SKM-1 treated with dmso at 0.1 percent for 144 hours (cell line): ENCODE results near the gene RHBDF1.

Experiments used
- DNase-seq: peaks from one replicate; lab custom pipeline; 2025; ENCODE audit not compliant: unreplicated experiment; lab: John Stamatoyannopoulos, UW

The RHBDF1 gene

DNA sequence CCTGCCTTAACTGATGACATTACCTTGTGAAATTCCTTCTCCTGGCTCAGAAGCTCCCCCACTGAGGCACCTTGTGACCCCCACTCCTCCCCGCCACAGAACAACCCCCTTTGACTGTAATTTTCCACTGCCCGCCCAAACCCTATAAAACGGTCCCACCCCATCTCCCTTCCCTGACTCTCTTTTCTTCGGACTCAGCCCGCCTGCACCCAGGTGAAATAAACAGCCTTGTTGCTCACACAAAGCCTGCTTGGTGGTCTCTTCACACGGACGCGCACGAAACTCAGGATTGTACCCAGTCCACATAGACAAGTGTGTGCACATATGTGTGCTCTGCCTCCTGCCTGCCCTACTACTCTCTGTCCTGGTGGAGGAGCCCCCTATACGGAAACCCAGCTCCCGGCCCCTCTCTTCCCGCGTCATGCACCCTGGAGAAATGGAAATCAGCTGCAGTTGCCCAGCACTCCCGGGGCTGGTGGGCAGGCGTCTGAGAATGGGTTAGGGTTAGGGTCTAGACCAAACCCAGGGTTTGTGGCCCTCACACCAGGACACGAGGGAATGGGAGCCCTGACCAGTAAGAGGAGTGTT, 2.4 kb upstream of the RHBDF1 start:
- no peak for DNase-seq

DNA sequence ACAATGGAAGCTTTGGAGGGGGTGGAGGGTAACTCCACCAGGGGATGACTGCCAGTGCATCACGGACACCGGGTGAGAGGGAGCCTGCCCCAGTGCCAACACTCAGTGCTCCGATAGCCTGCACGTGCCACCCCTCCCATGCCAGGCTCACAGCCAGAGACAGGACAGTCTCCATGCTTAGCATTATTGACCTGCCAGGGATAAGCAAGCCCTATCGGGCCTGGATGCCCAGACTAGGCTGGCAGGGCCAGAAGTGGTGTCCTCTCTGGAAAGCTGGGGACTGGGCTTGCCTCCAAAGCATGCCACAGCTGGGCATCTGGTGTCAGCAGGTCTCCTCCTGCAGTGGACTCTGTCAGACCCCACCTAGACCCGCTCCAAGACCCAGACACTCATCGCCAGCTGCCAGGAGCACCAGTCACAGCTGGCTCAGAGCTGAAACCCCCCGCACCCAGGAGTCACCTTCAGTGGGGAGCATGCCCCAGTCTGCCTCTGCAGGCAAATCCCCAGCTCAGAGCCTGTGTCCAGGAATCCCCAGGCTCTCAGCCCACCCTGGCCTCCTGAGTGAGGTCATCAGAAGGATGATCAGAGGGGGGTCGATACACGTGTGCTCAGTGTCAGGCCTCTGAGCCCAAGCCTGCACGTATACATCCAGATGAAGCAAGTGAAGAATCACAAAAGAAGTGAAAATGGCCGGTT, 1.8 kb upstream of the RHBDF1 start:
- DNase-seq = no peak

DNA sequence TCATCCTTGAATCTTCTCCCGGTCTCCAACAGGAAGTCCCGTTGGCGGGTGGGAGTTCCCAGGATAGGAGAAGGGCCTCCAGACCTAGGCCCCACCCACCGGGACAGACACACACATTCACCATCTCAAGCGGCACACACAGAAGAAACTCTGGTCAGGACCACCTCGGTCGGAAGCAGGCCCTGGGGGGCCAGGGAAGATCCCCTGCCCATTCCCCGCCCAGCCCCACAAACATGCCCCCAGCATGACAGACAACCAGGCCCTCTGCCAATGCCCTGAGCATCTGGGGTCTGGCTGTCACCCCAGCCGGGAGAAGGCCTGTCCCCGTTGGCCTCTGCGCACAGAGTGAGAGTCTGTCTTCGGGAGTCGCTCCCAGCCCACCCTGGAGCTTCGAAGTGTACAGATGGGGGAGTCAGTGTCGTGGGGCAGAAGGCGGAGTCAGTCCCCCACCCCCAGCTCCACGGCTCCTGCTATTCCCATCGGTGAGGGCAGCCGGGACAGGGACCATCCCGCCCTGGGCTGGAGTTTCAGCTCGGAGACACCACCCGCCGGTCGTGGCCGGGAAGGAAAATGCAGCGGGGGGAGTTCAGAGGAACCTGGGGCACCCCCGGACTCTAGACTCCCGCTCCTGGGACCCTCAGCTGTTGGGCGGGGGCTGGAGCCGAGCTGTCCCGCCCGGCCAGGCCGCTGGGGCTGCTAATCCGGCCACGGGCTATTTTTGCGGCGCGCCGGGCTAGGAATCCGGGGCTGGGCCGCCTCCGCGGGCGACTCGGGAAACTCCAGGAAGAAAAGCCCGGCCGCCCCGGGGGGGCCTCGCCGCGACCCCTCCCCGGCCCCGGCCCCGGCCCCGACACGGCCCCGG, 660 bp downstream of the RHBDF1 start:
- DNase-seq = no peak

DNA sequence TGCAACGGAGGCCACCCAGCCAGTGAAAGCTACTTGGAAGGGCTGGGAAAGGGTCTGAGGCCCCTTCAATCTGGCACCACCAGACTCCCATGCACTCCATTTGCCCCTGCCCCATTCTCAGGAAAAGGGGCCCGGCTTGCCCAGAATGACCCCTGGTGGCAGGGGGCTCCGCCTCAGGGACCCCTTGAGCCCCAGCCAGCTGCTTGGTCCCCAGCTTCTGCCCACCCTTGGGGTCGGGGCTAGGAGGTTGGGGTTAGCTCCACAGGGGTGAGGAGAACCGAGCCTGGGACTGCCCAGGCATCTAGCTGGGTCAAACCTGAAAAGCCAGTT, 1.3 kb downstream of the RHBDF1 start:
- DNase-seq = no peak

DNA sequence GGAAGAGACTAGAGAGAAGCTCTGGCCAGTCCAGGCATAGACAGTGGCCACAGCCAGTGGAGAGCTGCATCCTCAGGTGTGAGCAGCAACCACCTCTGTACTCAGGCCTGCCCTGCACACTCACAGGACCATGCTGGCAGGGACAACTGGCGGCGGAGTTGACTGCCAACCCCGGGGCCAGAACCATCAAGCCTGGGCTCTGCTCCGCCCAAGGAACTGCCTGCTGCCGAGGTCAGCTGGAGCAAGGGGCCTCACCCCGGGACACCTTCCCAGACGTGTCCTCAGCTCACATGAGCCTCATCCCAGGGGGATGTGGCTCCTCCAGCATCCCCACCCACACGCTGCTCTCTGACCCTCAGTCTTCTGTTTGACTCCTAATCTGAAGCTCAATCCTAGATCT, 3.2 kb downstream of the RHBDF1 start:
- DNase-seq = no peak

DNA sequence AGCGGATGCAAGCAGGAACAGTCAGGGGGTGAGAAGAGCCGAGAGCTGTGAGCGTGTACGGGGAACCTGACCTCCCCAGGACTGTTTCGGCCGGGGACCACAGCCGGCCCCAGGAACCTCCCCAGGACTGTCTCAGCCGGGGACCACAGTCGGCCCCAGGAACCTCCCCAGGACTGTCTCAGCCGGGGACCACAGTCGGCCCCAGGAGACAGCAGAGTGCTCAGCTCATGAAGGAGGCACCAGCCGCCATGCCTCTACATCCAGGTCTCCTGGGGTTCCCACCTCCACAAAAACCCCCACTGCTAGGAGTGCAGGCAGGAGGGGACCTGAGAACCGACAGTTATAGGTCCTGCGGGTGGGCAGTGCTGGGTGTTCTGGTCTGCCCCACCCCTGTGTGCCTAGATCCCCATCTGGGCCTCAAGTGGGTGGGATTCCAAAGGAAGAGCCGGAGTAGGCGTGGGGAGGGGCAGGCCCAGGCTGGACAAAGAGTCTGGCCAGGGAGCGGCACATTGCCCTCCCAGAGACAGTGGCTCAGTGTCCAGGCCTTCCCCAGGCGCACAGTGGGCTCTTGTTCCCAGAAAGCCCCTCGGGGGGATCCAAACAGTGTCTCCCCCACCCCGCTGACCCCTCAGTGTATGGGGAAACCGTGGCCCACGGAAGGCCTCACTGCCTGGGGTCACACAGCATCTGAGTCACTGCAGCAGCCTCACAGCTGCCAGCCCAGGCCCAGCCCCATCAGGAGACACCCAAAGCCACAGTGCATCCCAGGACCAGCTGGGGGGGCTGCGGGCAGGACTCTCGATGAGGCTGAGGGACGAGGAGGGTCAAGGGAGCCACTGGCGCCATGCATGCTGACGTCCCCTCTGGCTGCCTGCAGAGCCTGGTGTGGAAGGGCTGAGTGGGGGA, 4.3 kb downstream of the RHBDF1 start:
- no peak for DNase-seq

DNA sequence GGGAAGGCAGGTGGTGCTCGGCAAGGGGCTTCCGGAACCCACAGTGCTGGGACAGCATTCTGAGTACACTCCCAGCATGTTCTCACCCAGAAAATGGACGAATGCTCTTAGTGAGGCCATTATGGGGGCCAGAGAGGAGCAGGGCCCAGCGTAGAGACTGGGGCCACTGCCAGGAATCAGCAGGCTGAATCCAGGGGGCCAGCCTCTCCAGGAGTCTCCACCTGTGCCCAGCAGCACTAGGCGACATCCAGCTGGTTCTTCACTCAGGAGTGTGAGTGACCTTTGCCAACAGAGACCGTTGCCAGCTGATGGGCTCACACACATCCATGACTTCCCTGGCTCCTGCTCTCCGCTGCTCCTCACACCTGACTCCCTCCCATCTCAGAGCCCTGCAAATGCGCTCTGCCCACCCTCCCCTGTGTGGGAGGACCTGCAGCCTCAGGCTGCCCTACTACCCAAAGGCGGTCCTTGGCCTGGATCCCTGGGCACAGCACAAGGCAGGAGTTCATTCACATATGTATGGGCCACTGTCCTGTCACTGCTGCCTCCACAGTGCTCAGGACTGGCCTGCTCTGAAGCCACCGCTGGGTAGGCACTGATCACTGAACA, 5.1 kb downstream of the RHBDF1 start:
- no peak for DNase-seq

DNA sequence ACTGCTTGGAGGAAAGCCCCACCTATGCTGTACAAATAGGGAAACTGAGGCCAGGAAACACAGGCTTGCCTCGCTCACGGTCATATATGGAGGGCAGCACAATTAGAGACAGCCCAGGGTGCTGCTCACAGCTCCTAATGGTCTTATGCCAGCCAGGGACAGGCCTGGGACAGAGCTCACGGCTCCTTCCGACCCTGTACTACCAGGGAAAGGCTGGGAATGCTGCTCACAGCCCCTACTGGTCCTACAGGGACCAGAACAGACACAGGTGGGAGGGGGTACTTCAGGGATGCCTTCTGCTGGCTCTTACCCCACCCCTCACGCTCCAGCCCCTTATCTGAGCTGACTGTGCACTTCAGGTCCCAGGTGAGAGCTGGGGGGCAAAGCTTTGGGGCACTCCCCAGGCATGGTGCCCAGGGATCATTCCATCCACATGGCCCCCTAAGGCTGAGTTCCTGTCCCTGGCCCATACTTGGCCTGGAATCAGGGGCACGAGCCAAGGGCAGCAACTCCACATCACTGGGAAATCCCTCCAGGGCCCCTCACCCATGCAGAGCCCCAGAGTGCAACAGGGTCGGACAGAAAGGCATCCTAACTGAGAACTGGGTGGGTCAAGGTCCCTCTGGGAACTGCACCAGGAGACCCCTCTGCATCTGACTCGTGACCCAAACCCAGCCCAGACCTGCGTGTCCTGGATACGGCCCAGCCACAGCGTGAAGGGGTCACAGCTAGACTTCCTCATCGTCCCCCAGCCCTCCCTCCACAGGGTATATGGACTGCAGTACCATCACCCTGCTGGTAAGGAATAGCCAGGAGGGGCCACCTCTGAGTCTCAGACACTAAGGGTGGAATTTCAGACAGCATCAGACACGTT, 5.9 kb downstream of the RHBDF1 start:
- no peak for DNase-seq

DNA sequence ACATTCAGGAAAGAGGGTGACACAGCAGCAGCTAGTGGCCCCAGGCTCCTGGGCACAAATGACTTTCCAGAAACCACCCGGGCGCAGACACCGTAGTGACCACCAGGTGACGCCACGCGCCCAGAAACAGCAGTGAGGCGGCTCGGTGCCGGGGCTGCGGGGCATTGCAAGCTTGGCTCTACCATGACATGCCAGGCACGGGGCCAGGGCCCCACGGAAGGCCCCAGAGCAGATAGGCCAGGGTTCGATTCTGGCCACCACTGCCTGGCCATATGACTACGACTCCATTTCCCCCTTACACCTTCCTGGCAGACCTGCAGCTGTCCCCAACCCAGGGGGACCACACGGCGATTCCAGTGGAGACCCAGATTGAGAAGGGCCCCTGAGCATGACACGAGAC, 6.7 kb downstream of the RHBDF1 start:
- peak; percentile 81 for DNase-seq

DNA sequence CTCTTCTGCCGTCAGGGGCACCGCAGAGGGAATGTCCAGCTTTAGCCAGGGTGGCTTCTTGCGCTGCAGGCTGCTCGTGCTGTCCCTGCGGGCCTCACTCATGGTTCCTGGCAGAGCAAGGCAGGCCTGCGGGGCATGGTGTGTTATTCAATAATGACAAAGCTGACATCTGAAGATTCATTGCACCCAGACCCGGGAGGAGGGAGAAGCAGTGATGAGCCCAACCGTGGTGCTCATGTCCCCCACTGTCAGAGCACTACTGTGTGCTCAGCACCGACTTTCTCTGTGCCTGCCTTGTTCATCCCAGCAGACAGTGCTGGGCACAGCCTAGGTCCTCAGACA, 7.5 kb downstream of the RHBDF1 start:
- no peak for DNase-seq

DNA sequence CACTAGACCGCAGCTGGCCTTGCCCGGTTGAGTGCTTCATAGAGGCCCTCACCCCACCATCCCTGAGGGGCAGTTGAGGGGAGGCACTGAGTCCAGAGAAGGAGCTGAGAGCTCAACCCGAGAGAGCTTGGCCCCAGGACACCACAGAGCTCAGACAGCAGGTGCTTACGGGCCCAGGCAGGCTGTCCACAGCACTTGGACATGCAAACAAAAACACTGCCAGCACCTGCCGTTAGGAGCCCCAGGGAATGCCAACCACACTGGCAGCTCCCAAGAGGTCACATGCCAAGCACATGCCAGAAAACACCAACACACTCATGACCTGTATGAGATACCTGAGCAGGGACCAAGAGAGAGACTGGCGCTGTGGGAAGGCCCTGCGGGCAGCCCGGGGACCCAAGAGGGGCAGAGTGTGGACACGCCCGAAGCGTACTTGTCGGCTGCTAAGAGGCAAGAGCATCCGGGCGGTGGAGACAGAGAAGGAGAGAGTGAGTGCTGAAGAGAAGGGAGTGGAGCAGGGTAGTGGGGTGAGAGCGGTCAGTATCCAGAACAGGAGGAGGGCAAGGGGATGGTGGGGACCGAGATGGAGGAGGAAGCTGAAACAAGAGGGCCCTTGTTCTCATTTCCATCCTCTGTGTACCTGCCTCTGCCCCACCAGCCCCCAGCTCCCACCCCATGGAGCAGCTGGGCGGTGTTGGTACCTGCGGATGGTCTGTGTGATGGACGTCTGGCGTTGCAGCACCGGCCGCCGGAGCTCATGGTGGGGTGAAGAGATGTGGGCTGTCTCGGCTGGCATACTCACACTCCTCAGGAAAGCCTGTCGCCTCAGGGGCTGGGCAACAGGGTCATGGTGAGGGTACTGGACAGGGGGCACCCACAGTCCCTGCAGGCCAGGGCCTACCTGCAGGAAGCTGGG, 8.2 kb downstream of the RHBDF1 start:
- no peak for DNase-seq

DNA sequence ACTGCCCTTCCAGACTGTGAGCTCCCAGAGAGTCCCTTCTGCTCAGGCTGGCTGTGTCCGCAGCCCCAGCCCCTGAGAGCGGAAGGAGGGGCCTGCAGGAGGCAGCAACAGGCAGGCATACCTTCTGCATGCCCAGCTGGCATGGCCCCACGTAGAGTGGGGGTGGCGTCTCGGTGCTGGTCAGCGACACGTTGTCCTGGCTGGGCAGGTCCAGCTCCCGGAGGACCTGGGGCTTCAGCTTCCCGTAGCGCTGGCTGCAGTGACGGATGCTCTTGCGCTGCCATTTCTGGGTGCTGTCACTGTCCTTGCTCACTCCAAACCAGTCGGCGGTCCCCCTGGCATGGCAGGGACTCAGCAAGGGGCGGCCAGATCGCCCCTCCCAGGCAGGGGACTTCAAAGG, 9.0 kb downstream of the RHBDF1 start:
- no peak for DNase-seq

DNA sequence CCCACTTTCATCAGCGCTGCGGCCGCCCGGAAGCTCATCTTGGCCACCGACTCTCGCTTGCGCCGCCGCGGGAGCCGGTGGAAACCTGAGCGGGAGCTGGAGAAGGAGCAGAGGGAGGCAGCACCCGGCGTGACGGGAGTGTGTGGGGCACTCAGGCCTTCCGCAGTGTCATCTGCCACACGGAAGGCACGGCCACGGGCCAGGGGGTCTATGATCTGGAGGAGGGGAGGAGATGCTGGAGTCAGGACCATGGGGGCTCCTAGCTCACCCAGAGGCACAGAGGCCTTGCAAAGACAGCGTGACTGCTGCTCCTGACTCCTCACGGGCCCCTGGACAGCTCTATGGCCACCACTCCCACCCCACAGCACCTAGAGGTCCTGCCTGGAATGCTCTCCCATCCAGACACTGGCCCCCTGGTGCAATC, 9.5 kb downstream of the RHBDF1 start:
- no peak for DNase-seq

DNA sequence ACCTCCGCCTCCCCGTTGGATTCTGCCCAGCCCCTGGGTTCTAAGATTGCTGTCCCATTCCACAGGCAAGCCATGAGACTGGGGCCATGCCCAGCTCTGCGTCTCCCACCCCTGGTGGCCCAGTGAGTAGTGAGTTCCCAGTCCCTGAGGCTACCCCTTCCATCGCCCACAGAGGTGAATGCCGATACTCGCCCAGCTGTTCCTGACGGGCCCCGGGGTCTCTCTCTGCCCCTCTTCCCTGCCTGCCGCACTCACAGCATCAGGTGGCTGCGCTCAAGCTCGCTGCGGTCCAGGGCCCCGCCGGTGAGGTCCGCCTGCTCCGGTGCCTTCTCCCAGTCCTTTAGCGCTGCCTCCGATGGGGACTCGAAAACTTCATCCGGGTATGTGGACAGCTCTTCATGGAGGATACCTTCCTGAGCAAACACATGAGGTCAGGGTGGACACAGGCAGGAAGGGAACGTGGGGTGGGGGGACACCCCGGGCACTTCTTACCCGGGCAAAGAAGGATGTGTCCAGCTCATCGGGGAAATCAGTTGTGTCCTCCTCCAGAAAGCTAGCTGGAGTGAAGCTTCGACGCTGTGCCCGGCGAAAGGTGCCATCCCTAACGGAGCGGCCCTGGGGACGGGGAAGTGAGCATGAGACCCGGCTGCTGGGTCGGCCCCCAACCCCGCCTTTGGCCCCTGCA, 10.0 kb downstream of the RHBDF1 start:
- no peak for DNase-seq

DNA sequence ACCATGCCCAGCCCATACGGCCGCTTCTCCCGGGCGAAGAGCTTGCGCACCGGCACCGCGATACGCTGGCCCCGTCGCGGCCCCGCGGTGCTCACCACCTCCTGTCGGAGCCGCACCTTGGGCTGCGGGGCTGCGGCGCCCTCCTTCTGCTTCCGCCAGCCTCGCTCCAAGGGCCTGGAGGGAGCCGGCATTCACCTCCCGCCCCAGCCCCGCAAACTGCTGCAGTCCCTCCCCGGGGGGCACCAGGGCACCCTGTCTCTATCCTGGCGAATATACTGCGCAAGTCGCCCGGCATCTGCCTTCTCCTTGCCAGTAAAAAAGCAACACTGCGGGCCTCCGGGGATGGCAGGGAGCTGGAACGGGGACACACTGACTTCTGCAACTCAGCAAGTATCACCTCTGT, 10.6 kb downstream of the RHBDF1 start:
- no peak for DNase-seq

DNA sequence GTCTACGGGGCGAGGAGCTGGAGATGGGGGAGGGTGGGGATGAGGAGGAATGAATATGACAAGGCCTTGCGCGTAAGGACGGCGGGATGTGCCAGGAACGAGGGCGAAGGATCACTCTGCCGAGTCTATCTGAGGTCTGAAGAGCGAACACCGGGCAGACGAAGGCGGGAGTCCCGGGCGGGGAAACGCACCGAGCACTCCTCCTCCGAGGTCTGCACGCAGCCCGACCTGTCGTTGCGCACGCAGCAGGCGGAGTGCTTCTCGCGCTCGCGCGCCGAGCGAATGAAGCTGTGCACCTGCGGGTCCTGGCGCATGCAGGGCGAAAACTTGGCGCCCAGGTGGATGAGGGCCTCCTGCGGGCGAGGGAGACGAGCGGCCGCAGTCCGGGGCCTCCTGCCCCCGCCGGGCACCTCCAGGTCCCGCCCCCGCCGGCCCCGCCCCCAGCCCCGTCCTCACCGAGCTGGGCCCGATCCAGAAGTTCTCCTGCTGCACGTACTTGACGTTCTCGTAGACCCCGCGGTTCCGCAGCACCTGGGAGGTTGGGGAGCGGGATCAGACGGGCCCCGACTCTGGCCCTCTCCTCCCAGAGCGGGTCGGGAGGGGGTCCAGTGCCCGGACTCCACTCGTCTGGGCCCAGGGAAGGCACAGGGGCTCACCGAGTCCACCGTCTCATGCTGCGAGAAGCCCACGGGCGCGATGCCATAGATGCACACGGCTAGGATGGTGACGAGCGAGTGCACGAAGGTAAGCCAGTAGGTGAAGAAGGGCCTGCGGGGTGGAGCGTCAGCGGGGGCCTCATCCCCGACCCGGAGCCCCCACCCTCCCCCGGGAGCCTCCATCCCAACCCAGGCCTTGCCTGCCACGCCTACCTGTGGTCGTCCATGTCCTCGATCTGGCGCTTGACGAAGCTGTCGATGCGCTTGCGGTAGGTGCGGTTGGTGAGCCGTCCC, 11.2 kb downstream of the RHBDF1 start:
- DNase-seq = no peak

DNA sequence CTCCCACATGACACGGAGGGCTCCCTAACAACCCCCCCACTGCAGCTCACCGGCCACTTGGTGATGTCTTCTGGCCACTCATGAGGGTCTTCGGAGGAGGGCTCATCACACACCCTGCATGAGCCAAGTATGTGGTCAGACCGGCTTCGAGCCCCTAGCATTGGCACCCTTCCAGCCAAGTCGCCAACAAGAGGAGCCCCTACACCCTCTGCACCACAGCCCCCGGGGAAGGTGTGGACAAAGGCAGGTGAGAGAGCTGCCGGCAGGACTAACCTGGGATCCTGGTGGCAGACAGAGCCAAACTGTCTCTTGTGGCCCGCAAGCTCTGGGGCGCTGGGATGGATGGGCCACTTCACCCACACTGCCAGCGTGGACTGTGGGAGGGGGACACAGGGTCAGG, 12.3 kb downstream of the RHBDF1 start:
- DNase-seq = no peak
